Retinal pigment epithelial cell (primary cell): ENCODE data around the gene EFCAB10.

Source experiments
- DNase-seq: peaks from one replicate; pipeline ENCODE4 v3.0.0-alpha.2; 2010; ENCODE audit warnings: low read depth
- H3K4me3 ChIP-seq: 2 replicates; pipeline ENCODE4 v1.5.1; 2011; ENCODE audit warnings: mild to moderate bottlenecking, low read length, control low read depth, moderate library complexity
- CTCF ChIP-seq: conservative IDR thresholded peaks from 2 replicates; pipeline ENCODE4 v1.5.1; 2011; ENCODE audit warnings: low read depth, low read length, control low read depth, inconsistent platforms

Gene EFCAB10, protein sequence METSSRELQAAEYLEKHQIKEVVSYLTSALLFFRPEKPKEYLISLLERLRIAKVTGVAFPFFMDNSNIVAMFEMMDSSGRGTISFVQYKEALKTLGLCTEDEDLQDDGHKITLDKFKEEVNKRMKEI

GRCh38 chr7:105581066-105581811, at the start of gene EFCAB10:
Gene EFCAB10, minus strand, starts transcription at chr7:105581493. Its CDS starts 30 bp downstream, at chr7:105581463.
- DNase-seq, result no peak
- TF ChIP-seq CTCF, result no peak
- H3K4me3 ChIP-seq, result peak within 1 kb of the TSS; percentile 55

- H3K4me3 ChIP-seq, result no peak overlapping the region
- no peak for TF ChIP-seq CTCF
- no peak for DNase-seq
Measured at GRCh38 chr7:105625986-105626385, 44.7 kb upstream of the EFCAB10 start.

GRCh38 chr7:105623906-105624305, 42.6 kb upstream of the EFCAB10 start:
- DNase-seq, result no peak
- no peak overlapping the region for H3K4me3 ChIP-seq
- no peak for TF ChIP-seq CTCF

DNA sequence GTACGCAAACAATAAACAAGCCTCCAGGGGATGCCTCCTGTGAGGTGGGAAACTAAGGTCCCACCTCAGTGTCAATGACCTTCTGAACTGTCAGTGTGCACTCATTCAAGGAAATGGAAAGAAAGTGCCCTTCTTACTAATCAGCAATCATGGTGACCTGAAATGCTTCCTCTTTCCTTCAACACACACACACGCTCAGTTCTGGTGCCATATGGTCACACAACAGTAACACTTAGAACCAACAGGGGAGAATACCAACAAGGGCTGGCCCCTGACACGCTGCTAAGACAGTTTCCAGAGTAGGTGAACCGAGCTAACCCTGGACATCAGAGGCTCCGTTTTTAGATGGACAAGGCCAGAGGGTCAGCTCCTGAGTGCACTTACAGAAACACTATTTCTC, 42.1 kb upstream of the EFCAB10 start:
- DNase-seq, result no peak
- no peak for TF ChIP-seq CTCF
- H3K4me3 ChIP-seq, result no peak overlapping the region

DNA sequence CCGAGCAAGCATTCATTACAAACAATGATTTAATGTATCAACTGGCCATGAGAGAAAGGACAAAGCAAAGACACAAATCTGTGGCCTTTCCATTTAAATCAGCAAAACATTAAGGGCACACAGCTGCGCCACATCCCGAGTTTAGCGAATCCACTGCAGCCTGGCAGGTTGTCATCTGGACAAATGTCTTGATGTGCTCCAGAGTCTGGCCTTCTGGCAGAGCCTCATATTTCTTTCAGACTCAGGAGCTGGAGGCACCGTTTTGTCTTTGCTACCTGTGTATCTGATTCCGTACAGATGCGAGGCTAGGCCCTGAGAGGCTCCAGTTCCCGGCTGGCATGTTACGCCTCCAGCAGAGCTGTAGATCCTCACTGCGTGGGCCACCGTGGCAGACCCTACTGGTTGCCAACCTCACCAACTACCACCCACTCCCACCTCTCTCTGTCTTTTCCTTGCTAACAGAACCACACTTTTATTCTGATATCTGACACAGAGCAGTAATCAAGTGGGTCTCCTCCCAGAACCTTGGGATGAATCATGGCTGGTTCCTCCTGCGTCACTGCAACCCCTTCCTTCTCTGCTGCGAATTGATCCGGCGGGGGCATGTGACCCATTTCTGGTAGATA, 40.9 kb upstream of the EFCAB10 start:
- no peak overlapping the region for H3K4me3 ChIP-seq
- no peak for TF ChIP-seq CTCF
- no peak for DNase-seq

- no peak for TF ChIP-seq CTCF
- DNase-seq, result no peak
- no peak overlapping the region for H3K4me3 ChIP-seq
Measured at GRCh38 chr7:105621617-105622016, 40.3 kb upstream of the EFCAB10 start.

- TF ChIP-seq CTCF, result no peak
- no peak for DNase-seq
- no peak overlapping the region for H3K4me3 ChIP-seq
Measured at GRCh38 chr7:105621176-105621575, 39.9 kb upstream of the EFCAB10 start.
